Stimulated activated CD8-positive, alpha-beta memory T cell treated with anti-CD3 and anti-CD28 coated beads, Interleukin-7, amount 100 ng/mL, for 24 hours (primary cell): ENCODE data around the gene AK3.
A peak's percentile ranks its signal among the peaks of the same experiment; 100 is the strongest.
"Not testable (repeated sequence)": the region's sequence is repeated elsewhere in the genome, so short reads cannot be mapped to it uniquely, and the experiment has no call there.

Experiments used
- DNase-seq: peaks from one replicate; pipeline ENCODE4 v3.0.0-alpha.2; 2020; ENCODE audit warnings: low read depth

Gene AK3

GRCh38 chr9:4666042-4666699, 74.8 kb downstream of the AK3 start, which contains the start of gene SPATA6L:
Gene SPATA6L (minus strand): TSS chr9:4666480. CDS start chr9:4666250, 230 bp downstream.
- DNase-seq = peak; percentile 14

DNA sequence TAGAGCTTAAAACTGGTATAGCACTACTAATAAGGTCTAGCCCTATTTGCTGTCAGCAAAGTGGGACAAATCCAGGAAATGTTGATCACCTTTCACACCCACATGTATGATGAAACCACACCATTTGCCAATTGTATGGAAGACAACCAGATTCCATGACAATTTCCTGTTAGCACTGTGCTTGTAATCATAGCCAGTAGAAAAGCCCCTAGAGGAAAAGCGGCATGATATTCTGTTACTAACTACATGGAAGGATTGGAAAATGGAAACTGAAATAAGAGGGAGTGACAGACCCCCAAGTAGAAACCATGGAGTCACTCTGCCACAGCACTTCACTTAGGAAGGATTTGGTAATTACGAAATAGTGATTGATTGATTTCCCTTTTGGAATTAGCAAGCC, 75.6 kb downstream of the AK3 start:
- no peak for DNase-seq

GRCh38 chr9:4663956-4664355, 77.0 kb downstream of the AK3 start:
- DNase-seq = no peak

DNA sequence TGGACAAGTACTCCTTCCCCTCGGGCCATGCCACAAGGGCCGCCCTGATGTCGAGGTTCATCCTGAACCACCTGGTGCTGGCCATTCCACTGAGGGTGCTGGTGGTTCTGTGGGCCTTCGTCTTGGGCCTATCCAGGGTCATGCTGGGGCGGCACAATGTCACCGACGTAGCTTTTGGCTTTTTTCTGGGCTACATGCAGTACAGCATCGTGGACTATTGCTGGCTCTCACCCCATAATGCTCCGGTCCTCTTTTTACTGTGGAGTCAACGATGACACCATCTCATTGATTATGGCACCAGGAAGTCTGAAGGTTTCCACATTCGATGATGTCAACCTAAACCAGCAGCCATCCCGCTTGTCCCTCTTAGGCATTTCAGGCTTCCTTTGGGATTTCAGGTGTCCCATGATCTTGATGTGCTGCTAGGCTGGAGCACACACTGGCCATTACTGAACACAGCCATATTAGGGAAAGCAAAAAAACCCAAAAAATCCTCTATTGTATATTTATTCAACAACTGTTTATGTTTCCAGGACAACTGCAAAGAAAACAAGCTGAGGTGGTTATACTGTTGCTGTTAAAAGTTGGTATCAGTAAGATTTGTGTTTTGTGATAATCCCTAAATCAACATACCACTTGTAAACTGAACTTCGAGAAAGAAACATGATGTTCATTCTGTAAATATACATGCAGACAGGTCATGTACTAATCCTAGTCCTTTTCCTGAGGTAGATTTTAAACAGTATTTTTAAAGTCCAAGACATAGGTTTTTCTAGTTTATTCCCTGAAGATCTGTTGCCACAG, 77.8 kb downstream of the AK3 start:
- no peak for DNase-seq

GRCh38 chr9:4662108-4662988, 78.7 kb downstream of the AK3 start, which contains the start of gene PLPP6:
Gene PLPP6 (plus strand): TSS chr9:4662294. CDS start chr9:4662376, 82 bp downstream.
- DNase-seq = peak; percentile 59

DNA sequence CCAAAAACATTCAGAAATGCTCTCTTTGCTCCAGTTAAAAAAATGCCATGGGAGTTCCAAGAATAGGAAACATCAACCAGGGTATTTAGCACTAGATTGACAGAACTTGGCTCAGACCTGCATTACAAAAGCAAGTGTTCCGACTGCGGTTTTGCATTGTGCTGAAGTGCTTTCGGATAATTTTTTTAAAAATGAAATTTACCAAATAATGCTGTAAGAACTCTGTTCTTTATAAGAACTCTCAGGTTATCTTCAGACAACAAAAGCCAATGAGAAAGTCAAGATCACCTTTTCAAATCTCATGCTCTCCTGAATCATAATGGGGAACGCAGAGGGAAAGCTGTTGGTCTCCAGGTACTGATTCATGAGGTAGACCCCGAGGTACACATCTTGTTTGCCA, 79.4 kb downstream of the AK3 start:
- DNase-seq = no peak

- no peak for DNase-seq
Measured at GRCh38 chr9:4661165-4661564, 79.8 kb downstream of the AK3 start.

- not testable (repeated sequence) for DNase-seq
Measured at GRCh38 chr9:4660665-4661064, 80.3 kb downstream of the AK3 start.
